HepG2 (cell line): ENCODE results near the gene GRB2. TPM values are rescaled to one million over a fixed set of nuclear protein-coding genes. Genes with fewer than 3 reads are reported as not detected.
A peak's percentile ranks its signal among the peaks of the same experiment; 100 is the strongest.

Experiments
- ATM ChIP-seq: fragments of 450-650 bp; IDR thresholded peaks from 2 replicates; pipeline ENCODE4 v1.7.1; 2017; ENCODE audit warnings: mild to moderate bottlenecking, borderline replicate concordance
- CAMTA2 ChIP-seq: sonication (generic); formaldehyde crosslinking; IDR thresholded peaks from 2 replicates; pipeline ENCODE4 v1.4.0; 2020; ENCODE audit warnings: mild to moderate bottlenecking, missing genetic modification reagents, borderline replicate concordance
- GATAD1 ChIP-seq: IDR thresholded peaks from 2 replicates; pipeline ENCODE4 v1.6.1; 2016; ENCODE audit warnings: missing genetic modification reagents, missing compliant biosample characterization
- HNF4G ChIP-seq, 2 experiments: sonication (generic) in 1 of 2; formaldehyde crosslinking in 1 of 2; IDR thresholded peaks; 2 replicates each; pipeline versions ENCODE4 v1.4.0 to v1.6.1; 2011 to 2020; ENCODE audit warnings: borderline replicate concordance in 2 of 2, low read depth in 2 of 2, mild to moderate bottlenecking in 2 of 2, low read length in 1 of 2, missing genetic modification reagents in 1 of 2, moderate library complexity in 1 of 2
- MED1 ChIP-seq: sonication (generic); formaldehyde crosslinking; IDR thresholded peaks from 2 replicates; pipeline ENCODE4 v1.4.0; 2020; ENCODE audit warnings: missing genetic modification reagents
- SMAD3 ChIP-seq: sonication (generic); formaldehyde crosslinking; IDR thresholded peaks from 2 replicates; pipeline ENCODE4 v1.4.0; 2020; ENCODE audit warnings: missing genetic modification reagents
- SYNCRIP ChIP-seq: fragments of 200-400 bp; formaldehyde crosslinking; IDR thresholded peaks from 2 replicates; pipeline ENCODE4 v1.6.1; 2018; ENCODE audit warnings: mild to moderate bottlenecking, low read depth, low read length; ENCODE audit not compliant: insufficient read depth
- TBL1XR1 ChIP-seq: fragments of 150-350 bp; IDR thresholded peaks from 2 replicates; pipeline ENCODE4 v1.6.1; 2014; ENCODE audit warnings: borderline replicate concordance, low read length; ENCODE audit not compliant: partially characterized antibody
- ZBTB7B ChIP-seq: sonication (generic); formaldehyde crosslinking; IDR thresholded peaks from 2 replicates; pipeline ENCODE4 v1.4.0; 2020; ENCODE audit warnings: missing genetic modification reagents
- ZFP90 ChIP-seq: sonication (generic); formaldehyde crosslinking; IDR thresholded peaks from 2 replicates; pipeline ENCODE4 v1.8.0; 2022; ENCODE audit warnings: missing genetic modification reagents, mild to moderate bottlenecking, inconsistent platforms, borderline replicate concordance
- ZNF501 ChIP-seq: sonication (generic); formaldehyde crosslinking; IDR thresholded peaks from 2 replicates; pipeline ENCODE4 v1.5.1; 2020; ENCODE audit warnings: mild to moderate bottlenecking, moderate library complexity, missing genetic modification reagents
- ZNF672 ChIP-seq: sonication (generic); formaldehyde crosslinking; IDR thresholded peaks from 2 replicates; pipeline ENCODE4 v1.8.1; 2022; ENCODE audit warnings: missing genetic modification reagents
- polyA plus RNA-seq, 8 experiments: library from polyadenylated mRNA; depleted of rRNA in 3 of 8; stranded (reverse) in 7 of 8; unstranded in 1 of 8; fragments of >200 nt; fragmentation: Illumina TruSeq in 4 of 8; extraction: Trizol in 4 of 8; gene quantifications; 2 replicates each; pipeline versions ENCODE4 v1.2.1 to v1.2.3, GENCODE V29; 2011 to 2016; ENCODE audit warnings: low read depth in 4 of 8, missing spikeins in 1 of 8, mixed read lengths in 1 of 8; ENCODE audit not compliant: insufficient read depth in 1 of 8
- total RNA-seq, 5 experiments: library from RNA; depleted of rRNA; stranded (reverse); fragments of >200 nt; fragmentation: Illumina TruSeq; extraction: Trizol; gene quantifications; 2 replicates each; pipeline ENCODE4 v1.2.3, GENCODE V29; 2016; ENCODE audit warnings: low read depth in 1 of 5
- TF ChIP-seq, protein P1 (sequence below): sonication (generic); formaldehyde crosslinking; IDR thresholded peaks from 2 replicates; pipeline ENCODE4 v1.4.0; 2020; ENCODE audit warnings: missing genetic modification reagents, low read depth, mild to moderate bottlenecking, borderline replicate concordance
- TF ChIP-seq, protein P2 (sequence below): sonication (generic); formaldehyde crosslinking; IDR thresholded peaks from 2 replicates; pipeline ENCODE4 v1.5.1; 2020; ENCODE audit warnings: mild to moderate bottlenecking, missing genetic modification reagents, borderline replicate concordance
- TF ChIP-seq, protein P3 (sequence below): sonication (generic); formaldehyde crosslinking; IDR thresholded peaks from 2 replicates; pipeline ENCODE4 v1.4.0; 2020; ENCODE audit warnings: missing genetic modification reagents
- TF ChIP-seq, protein P4 (sequence below): sonication (generic); formaldehyde crosslinking; conservative IDR thresholded peaks from 2 replicates; pipeline ENCODE4 v1.4.0; 2020; ENCODE audit warnings: missing genetic modification reagents
- TF ChIP-seq, protein P5 (sequence below): IDR thresholded peaks from 2 replicates; pipeline ENCODE4 v1.6.1; 2016; ENCODE audit warnings: missing compliant biosample characterization, missing genetic modification reagents, borderline replicate concordance

Gene GRB2
- total and polyA plus RNA-seq, 2 of the 13 experiments (the other 11 are each of a cell fraction or from before 2014, with no cell fraction given): 84.6 to 92.3 TPM

DNA sequence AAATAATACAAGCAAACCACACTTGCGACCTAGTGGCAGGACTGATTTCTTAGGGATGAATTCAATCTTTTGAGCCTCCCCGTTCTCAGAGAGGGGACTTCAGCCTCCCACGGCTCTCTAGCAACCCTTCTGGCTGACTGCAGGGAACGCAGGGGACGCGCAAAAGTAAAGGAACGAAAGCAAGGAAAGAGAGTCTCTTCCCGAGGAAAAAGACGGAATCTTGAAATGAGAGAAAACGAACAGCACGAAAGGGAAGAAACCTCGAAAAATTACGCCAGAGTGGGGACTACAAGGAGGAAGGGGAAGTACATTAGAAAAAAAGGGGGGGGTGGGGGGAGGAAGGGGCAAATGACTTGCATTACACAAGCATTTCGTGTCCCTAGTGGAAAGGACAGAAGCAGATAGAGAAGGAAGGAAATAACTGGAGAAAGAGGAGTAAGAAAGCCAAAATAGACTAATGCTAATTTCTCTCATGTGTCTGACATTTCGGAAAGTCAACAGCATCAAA is 1.2 kb downstream of the GRB2 start (continued):
- TF ChIP-seq HNF4G (IDR thresholded peaks at IDR 0.05; ENCODE audit: borderline replicate concordance, low read depth, low read length) (no peak), HNF4G (CRISPR knock-in tag; IDR thresholded peaks at IDR 0.05; ENCODE audit: borderline replicate concordance, low read depth) (0 out of 2 replicates have a peak, but pooled peaks have one; percentile 55), TBL1XR1 (no peak), GATAD1 (CRISPR knock-in tag) (peak; percentile 14; the same call in 1 of the 2 replicates), ZBTB7B (CRISPR knock-in tag) (0 out of 2 replicates have a peak, but pooled peaks have one; percentile 25), ZNF501 (CRISPR knock-in tag) (peak; percentile 64; the same call in 1 of the 2 replicates), SYNCRIP (no peak), MED1 (CRISPR knock-in tag) (peak; percentile 43; the same call in 1 of the 2 replicates), SMAD3 (0 out of 2 replicates have a peak, but pooled peaks have one; percentile 14), ATM (no peak), ZNF672 (no peak), CAMTA2 (CRISPR knock-in tag) (no peak), ZFP90 (CRISPR knock-in tag) (0 out of 2 replicates have a peak, but pooled peaks have one; percentile 61)
- TF ChIP-seq, protein P1, sequence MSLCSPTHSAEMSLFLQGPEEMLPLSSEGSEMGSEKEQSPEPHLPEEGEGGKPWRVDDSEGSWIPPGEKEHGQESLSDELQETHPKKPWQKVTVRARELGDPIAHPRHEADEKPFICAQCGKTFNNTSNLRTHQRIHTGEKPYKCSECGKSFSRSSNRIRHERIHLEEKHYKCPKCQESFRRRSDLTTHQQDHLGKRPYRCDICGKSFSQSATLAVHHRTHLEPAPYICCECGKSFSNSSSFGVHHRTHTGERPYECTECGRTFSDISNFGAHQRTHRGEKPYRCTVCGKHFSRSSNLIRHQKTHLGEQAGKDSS: peak; percentile 79; the same call in 1 of the 2 replicates
- TF ChIP-seq, protein P2, sequence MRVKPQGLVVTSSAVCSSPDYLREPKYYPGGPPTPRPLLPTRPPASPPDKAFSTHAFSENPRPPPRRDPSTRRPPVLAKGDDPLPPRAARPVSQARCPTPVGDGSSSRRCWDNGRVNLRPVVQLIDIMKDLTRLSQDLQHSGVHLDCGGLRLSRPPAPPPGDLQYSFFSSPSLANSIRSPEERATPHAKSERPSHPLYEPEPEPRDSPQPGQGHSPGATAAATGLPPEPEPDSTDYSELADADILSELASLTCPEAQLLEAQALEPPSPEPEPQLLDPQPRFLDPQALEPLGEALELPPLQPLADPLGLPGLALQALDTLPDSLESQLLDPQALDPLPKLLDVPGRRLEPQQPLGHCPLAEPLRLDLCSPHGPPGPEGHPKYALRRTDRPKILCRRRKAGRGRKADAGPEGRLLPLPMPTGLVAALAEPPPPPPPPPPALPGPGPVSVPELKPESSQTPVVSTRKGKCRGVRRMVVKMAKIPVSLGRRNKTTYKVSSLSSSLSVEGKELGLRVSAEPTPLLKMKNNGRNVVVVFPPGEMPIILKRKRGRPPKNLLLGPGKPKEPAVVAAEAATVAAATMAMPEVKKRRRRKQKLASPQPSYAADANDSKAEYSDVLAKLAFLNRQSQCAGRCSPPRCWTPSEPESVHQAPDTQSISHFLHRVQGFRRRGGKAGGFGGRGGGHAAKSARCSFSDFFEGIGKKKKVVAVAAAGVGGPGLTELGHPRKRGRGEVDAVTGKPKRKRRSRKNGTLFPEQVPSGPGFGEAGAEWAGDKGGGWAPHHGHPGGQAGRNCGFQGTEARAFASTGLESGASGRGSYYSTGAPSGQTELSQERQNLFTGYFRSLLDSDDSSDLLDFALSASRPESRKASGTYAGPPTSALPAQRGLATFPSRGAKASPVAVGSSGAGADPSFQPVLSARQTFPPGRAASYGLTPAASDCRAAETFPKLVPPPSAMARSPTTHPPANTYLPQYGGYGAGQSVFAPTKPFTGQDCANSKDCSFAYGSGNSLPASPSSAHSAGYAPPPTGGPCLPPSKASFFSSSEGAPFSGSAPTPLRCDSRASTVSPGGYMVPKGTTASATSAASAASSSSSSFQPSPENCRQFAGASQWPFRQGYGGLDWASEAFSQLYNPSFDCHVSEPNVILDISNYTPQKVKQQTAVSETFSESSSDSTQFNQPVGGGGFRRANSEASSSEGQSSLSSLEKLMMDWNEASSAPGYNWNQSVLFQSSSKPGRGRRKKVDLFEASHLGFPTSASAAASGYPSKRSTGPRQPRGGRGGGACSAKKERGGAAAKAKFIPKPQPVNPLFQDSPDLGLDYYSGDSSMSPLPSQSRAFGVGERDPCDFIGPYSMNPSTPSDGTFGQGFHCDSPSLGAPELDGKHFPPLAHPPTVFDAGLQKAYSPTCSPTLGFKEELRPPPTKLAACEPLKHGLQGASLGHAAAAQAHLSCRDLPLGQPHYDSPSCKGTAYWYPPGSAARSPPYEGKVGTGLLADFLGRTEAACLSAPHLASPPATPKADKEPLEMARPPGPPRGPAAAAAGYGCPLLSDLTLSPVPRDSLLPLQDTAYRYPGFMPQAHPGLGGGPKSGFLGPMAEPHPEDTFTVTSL (CRISPR knock-in tag): peak; percentile 27; the same call in 1 of the 2 replicates
- TF ChIP-seq, protein P3, sequence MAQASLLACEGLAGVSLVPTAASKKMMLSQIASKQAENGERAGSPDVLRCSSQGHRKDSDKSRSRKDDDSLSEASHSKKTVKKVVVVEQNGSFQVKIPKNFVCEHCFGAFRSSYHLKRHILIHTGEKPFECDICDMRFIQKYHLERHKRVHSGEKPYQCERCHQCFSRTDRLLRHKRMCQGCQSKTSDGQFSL (CRISPR knock-in tag): peak; percentile 52; the same call in 1 of the 2 replicates
- TF ChIP-seq, protein P4, sequence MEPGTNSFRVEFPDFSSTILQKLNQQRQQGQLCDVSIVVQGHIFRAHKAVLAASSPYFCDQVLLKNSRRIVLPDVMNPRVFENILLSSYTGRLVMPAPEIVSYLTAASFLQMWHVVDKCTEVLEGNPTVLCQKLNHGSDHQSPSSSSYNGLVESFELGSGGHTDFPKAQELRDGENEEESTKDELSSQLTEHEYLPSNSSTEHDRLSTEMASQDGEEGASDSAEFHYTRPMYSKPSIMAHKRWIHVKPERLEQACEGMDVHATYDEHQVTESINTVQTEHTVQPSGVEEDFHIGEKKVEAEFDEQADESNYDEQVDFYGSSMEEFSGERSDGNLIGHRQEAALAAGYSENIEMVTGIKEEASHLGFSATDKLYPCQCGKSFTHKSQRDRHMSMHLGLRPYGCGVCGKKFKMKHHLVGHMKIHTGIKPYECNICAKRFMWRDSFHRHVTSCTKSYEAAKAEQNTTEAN (CRISPR knock-in tag): 0 out of 2 replicates have a peak, but pooled peaks have one; percentile 25
- TF ChIP-seq, protein P5, sequence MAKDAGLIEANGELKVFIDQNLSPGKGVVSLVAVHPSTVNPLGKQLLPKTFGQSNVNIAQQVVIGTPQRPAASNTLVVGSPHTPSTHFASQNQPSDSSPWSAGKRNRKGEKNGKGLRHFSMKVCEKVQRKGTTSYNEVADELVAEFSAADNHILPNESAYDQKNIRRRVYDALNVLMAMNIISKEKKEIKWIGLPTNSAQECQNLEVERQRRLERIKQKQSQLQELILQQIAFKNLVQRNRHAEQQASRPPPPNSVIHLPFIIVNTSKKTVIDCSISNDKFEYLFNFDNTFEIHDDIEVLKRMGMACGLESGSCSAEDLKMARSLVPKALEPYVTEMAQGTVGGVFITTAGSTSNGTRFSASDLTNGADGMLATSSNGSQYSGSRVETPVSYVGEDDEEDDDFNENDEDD (CRISPR knock-in tag): peak; percentile 6; the same call in 1 of the 2 replicates
